Endothelial cell of umbilical vein (primary cell): ENCODE measurements around the gene SMIM27. TPM values are rescaled to one million over a fixed set of nuclear protein-coding genes. Genes with fewer than 3 reads are reported as not detected.

Experiments
- BruUV-seq: library from RNA; stranded (reverse); fragments of 400-500 nt; replicated peaks from 2 replicates; lab custom pipeline; 2021; lab: Mats Ljungman, UMichigan
- CTCF ChIA-PET: fragments of 300-600, 350-600 bp; sonication (Branson Sonifier 250); formaldehyde crosslinking; loops from one replicate; lab custom pipeline; 2021; ENCODE audit warnings: antibody characterized with exemption, inconsistent platforms; lab: Charles Lee
- POLR2A ChIA-PET: fragments of 300-600, 350-600 bp; sonication (Branson Sonifier 250); formaldehyde crosslinking; loops from one replicate; lab custom pipeline; 2021; ENCODE audit warnings: antibody characterized with exemption, inconsistent platforms; lab: Charles Lee
- DNase-seq: peaks from one replicate; pipeline ENCODE4 v3.0.0-alpha.2; 2011; ENCODE audit warnings: low read depth, low spot score
- FAIRE-seq: peaks from 2 replicates; lab custom pipeline; 2011; peaks lifted over from hg19 to GRCh38; lab: Jason Lieb, UNC
- H2AFZ ChIP-seq: 2 replicates; pipeline ENCODE4 v1.6.0; 2012; ENCODE audit warnings: low read depth, low read length, control low read depth, inconsistent platforms
- H3K27ac ChIP-seq: 2 replicates; pipeline ENCODE4 v1.5.1; 2011; ENCODE audit warnings: low read depth, mild to moderate bottlenecking, control low read depth, low read length, moderate library complexity; ENCODE audit not compliant: insufficient read depth
- H3K27me3 ChIP-seq, 2 experiments: 2 replicates each; pipeline versions ENCODE4 v1.6.0 to v1.6.1; 2011; ENCODE audit warnings: low read length in 2 of 2, mixed read lengths in 1 of 2; ENCODE audit not compliant: control insufficient read depth in 2 of 2, insufficient read depth in 2 of 2
- H3K36me3 ChIP-seq, 2 experiments: 2 replicates in 1 of 2; 3 replicates in 1 of 2; pipeline ENCODE4 v1.5.1; 2011; ENCODE audit warnings: low read length in 2 of 2, mild to moderate bottlenecking in 1 of 2, moderate library complexity in 1 of 2; ENCODE audit not compliant: control insufficient read depth in 2 of 2, insufficient read depth in 2 of 2; ENCODE audit errors: extremely low read depth in 1 of 2
- H3K4me1 ChIP-seq: 3 replicates; pipeline ENCODE4 v1.5.1; 2011; ENCODE audit warnings: mild to moderate bottlenecking, low read length; ENCODE audit not compliant: control insufficient read depth, insufficient read depth; ENCODE audit errors: extremely low read depth
- H3K4me2 ChIP-seq: 2 replicates; pipeline ENCODE4 v1.6.1; 2011; ENCODE audit warnings: low read length, control low read depth, mixed read lengths; ENCODE audit not compliant: insufficient read depth
- H3K4me3 ChIP-seq, 3 experiments: fragments of 200-600 bp in 1 of 3; sonication (generic), shearing (Covaris generic) in 1 of 3; replicated peaks in 1 of 3; 2 replicates each; pipeline ENCODE4 v1.5.1; 2011 to 2016; ENCODE audit warnings: control low read depth in 3 of 3, low read length in 3 of 3, mild to moderate bottlenecking in 2 of 3, inconsistent platforms in 1 of 3, low read depth in 1 of 3, moderate library complexity in 1 of 3; ENCODE audit not compliant: insufficient read depth in 1 of 3
- H3K79me2 ChIP-seq: 2 replicates; pipeline ENCODE4 v1.6.0; 2012; ENCODE audit warnings: low read length, inconsistent platforms; ENCODE audit not compliant: control insufficient read depth, insufficient read depth
- H3K9ac ChIP-seq: replicated peaks from 2 replicates; pipeline ENCODE3; 2011; ENCODE audit warnings: low read length, control low read depth; ENCODE audit not compliant: insufficient read depth; ENCODE audit errors: extremely low read depth
- H3K9me1 ChIP-seq: replicated peaks from 3 replicates; pipeline ENCODE4 v1.6.0; 2011; ENCODE audit warnings: mild to moderate bottlenecking, low read length; ENCODE audit not compliant: control insufficient read depth, insufficient read depth; ENCODE audit errors: extremely low read depth
- H3K9me3 ChIP-seq: replicated peaks from 2 replicates; pipeline ENCODE4 v1.5.1; 2012; ENCODE audit warnings: low read length, inconsistent platforms; ENCODE audit not compliant: control insufficient read depth, insufficient read depth
- H4K20me1 ChIP-seq: replicated peaks from 2 replicates; pipeline ENCODE3; 2011; ENCODE audit warnings: mild to moderate bottlenecking, low read length; ENCODE audit not compliant: control insufficient read depth, insufficient read depth; ENCODE audit errors: extremely low read depth
- EZH2 ChIP-seq: IDR thresholded peaks from 2 replicates; pipeline ENCODE4 v1.6.1; 2012; ENCODE audit warnings: borderline replicate concordance, low read depth, mild to moderate bottlenecking, moderate library complexity, low read length, inconsistent platforms; ENCODE audit not compliant: severe bottlenecking
- FOS ChIP-seq: IDR thresholded peaks from 2 replicates; pipeline ENCODE4 v1.6.1; 2011; ENCODE audit warnings: mild to moderate bottlenecking, low read length, moderate library complexity, borderline replicate concordance; ENCODE audit not compliant: insufficient read depth
- MAX ChIP-seq: IDR thresholded peaks from 2 replicates; pipeline ENCODE4 v1.6.1; 2011; ENCODE audit not compliant: insufficient read depth, insufficient read length
- MYC ChIP-seq: IDR thresholded peaks from one replicate; pipeline ENCODE4 v1.6.1; 2011; ENCODE audit warnings: mild to moderate bottlenecking, low read depth, low read length
- POLR2A ChIP-seq: IDR thresholded peaks from 2 replicates; pipeline ENCODE4 v1.6.1; 2012; ENCODE audit warnings: low read depth, mild to moderate bottlenecking, control low read depth, low read length
- POLR2AphosphoS5 ChIP-seq: IDR thresholded peaks from 2 replicates; pipeline ENCODE4 v1.6.1; 2012; ENCODE audit warnings: low read depth, mild to moderate bottlenecking, control low read depth, low read length, moderate library complexity; ENCODE audit not compliant: insufficient read depth
- dilution Hi-C: fragments of 300-500 bp; cut with MboI; formaldehyde crosslinking; loops from one replicate; pipeline ENCODE4 v1.15.0; 2019; ENCODE audit warnings: low sequenced_read_pairs; ENCODE audit not compliant: extremely low pct_ligation_motif_present
- intact Hi-C: fragments of 100-400 bp; cut with micrococcal nuclease; formaldehyde crosslinking; loops from one replicate; pipeline ENCODE4 v1.10.0; 2022
- polyA plus RNA-seq, 4 experiments: library from polyadenylated mRNA; depleted of rRNA in 3 of 4; stranded (reverse) in 3 of 4; unstranded in 1 of 4; fragments of >200 nt; gene quantifications; 2 replicates each; pipeline versions ENCODE4 v1.2.1 to v1.2.3, GENCODE V29; 2011 to 2012; ENCODE audit warnings: missing spikeins in 1 of 4
- total RNA-seq: library from RNA; stranded (reverse); gene quantifications from 2 replicates; pipeline ENCODE4 v1.2.3, GENCODE V29; 2021
- TF ChIP-seq, protein P1 (sequence below), 2 donors: IDR thresholded peaks; 1 replicate in 1 of 2; 2 replicates in 1 of 2; pipeline ENCODE4 v1.5.1; 2011; ENCODE audit warnings: low read length in 2 of 2, mild to moderate bottlenecking in 2 of 2, moderate library complexity in 2 of 2, control low read depth in 1 of 2, inconsistent platforms in 1 of 2, low read depth in 1 of 2; ENCODE audit not compliant: insufficient read depth in 1 of 2; ENCODE audit errors: extremely low read depth in 1 of 2

Gene SMIM27
- total and polyA plus RNA-seq, 2 donors (not counting 3 experiments of a cell fraction or from before 2014, with no cell fraction given) = 3.4 to 11.5 TPM

GRCh38 chr9:32579706-32580331 lies 27.7 kb downstream of the SMIM27 start:
- Histone ChIP-seq H3K27ac (no peak overlapping the region), H3K9ac (no peak overlapping the region), H4K20me1 (no peaks in the 10 kb centered on the region), H3K9me3 (no peaks in the 10 kb centered on the region), H3K9me1 (no peaks in the 10 kb centered on the region), H3K79me2 (no peaks in the 10 kb centered on the region), H3K4me1 (peaks cover 9% of the 10 kb centered on the region), H3K4me3 (no peak overlapping the region), H3K27me3 (peaks cover 8 to 10% of the 10 kb centered on the region in 2 experiments), H2AFZ (no peak overlapping the region), H3K36me3 (no peaks in the 10 kb centered on the region), H3K4me2 (no peak overlapping the region)
- intact Hi-C loops = loop anchor here (1.0 to 10.0 kb wide), 5 partner anchors 53 to 647 kb away; partner anchors contain the start of gene RIGI
- dilution Hi-C loops = no loop called here
- no TSS peak for BruUV-seq
- FAIRE-seq = peak; percentile 83
- TF ChIP-seq POLR2AphosphoS5 = no peak
- TF ChIP-seq FOS = no peak
- TF ChIP-seq POLR2A = no peak
- no peak for TF ChIP-seq MYC
- TF ChIP-seq EZH2 = no peak
- TF ChIP-seq, protein P1, sequence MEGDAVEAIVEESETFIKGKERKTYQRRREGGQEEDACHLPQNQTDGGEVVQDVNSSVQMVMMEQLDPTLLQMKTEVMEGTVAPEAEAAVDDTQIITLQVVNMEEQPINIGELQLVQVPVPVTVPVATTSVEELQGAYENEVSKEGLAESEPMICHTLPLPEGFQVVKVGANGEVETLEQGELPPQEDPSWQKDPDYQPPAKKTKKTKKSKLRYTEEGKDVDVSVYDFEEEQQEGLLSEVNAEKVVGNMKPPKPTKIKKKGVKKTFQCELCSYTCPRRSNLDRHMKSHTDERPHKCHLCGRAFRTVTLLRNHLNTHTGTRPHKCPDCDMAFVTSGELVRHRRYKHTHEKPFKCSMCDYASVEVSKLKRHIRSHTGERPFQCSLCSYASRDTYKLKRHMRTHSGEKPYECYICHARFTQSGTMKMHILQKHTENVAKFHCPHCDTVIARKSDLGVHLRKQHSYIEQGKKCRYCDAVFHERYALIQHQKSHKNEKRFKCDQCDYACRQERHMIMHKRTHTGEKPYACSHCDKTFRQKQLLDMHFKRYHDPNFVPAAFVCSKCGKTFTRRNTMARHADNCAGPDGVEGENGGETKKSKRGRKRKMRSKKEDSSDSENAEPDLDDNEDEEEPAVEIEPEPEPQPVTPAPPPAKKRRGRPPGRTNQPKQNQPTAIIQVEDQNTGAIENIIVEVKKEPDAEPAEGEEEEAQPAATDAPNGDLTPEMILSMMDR (IDR thresholded peaks at IDR 0.05; ENCODE audit: extremely low read depth in 1 of 2, insufficient read depth in 1 of 2, low read depth in 1 of 2, low read length in 2 of 2) = peak; percentile 85 to 89
- TF ChIP-seq MAX = no peak
- POLR2A ChIA-PET = no interaction called here
- DNase-seq = peak; percentile 67
- CTCF ChIA-PET = interaction anchor here (0.7 to 20.3 kb wide), 34 partner anchors 8 to 446 kb away, joined by 3 to 1384 read pairs (median 4); partner anchors contain the start of genes ACO1, RIGI and SMIM27
